HEK293 (cell line): ENCODE results near the gene EMC6.

ENCODE experiments used
- EGR2 ChIP-seq: fragments of 450-650 bp; formaldehyde crosslinking; IDR thresholded peaks from 2 replicates; pipeline ENCODE4 v1.5.1; 2016; ENCODE audit warnings: low read depth, missing biosample characterization, missing genetic modification characterization
- IKZF3 ChIP-seq: fragments of 450-650 bp; IDR thresholded peaks from 2 replicates; pipeline ENCODE4 v1.5.0; 2018; ENCODE audit warnings: missing biosample characterization, mild to moderate bottlenecking, missing genetic modification characterization, moderate library complexity
- KLF1 ChIP-seq: fragments of 450-650 bp; formaldehyde crosslinking; IDR thresholded peaks from 2 replicates; pipeline ENCODE4 v1.5.1; 2016; ENCODE audit warnings: missing biosample characterization, missing genetic modification characterization
- KLF8 ChIP-seq: fragments of 450-650 bp; formaldehyde crosslinking; IDR thresholded peaks from 2 replicates; pipeline ENCODE4 v1.5.1; 2016; ENCODE audit warnings: missing biosample characterization, missing genetic modification characterization
- OVOL3 ChIP-seq: fragments of 450-650 bp; formaldehyde crosslinking; IDR thresholded peaks from 2 replicates; pipeline ENCODE4 v1.5.1; 2016; ENCODE audit warnings: missing biosample characterization, missing genetic modification characterization
- SCRT2 ChIP-seq: fragments of 450-650 bp; formaldehyde crosslinking; IDR thresholded peaks from 2 replicates; pipeline ENCODE4 v1.5.1; 2016; ENCODE audit warnings: missing biosample characterization, missing genetic modification characterization
- SETDB1 ChIP-seq: IDR thresholded peaks from one replicate; pipeline ENCODE4 v1.6.1; 2017; ENCODE audit warnings: mild to moderate bottlenecking, low read length, moderate library complexity, mixed read lengths; ENCODE audit not compliant: insufficient read length
- SP2 ChIP-seq: fragments of 450-650 bp; formaldehyde crosslinking; IDR thresholded peaks from 2 replicates; pipeline ENCODE4 v1.5.1; 2016; ENCODE audit warnings: missing biosample characterization, missing genetic modification characterization
- ZBTB17 ChIP-seq: fragments of 450-650 bp; formaldehyde crosslinking; IDR thresholded peaks from 2 replicates; pipeline ENCODE4 v1.5.1; 2016; ENCODE audit warnings: missing biosample characterization, missing genetic modification characterization
- ZFP3 ChIP-seq: fragments of 450-650 bp; formaldehyde crosslinking; IDR thresholded peaks from 2 replicates; pipeline ENCODE4 v1.5.1; 2016; ENCODE audit warnings: low read depth, missing biosample characterization, missing genetic modification characterization
- ZFP37 ChIP-seq: fragments of 450-650 bp; formaldehyde crosslinking; IDR thresholded peaks from 2 replicates; pipeline ENCODE4 v1.5.1; 2016; ENCODE audit warnings: missing biosample characterization, missing genetic modification characterization
- ZNF138 ChIP-seq: fragments of 450-650 bp; formaldehyde crosslinking; IDR thresholded peaks from 2 replicates; pipeline ENCODE4 v1.5.1; 2016; ENCODE audit warnings: missing biosample characterization, missing genetic modification characterization, borderline replicate concordance
- ZNF280D ChIP-seq: fragments of 450-650 bp; formaldehyde crosslinking; IDR thresholded peaks from 2 replicates; pipeline ENCODE4 v1.5.1; 2016; ENCODE audit warnings: missing biosample characterization, missing genetic modification characterization
- ZNF311 ChIP-seq: fragments of 450-650 bp; formaldehyde crosslinking; IDR thresholded peaks from 2 replicates; pipeline ENCODE4 v1.5.1; 2017; ENCODE audit warnings: missing biosample characterization, missing genetic modification characterization, borderline replicate concordance
- ZNF398 ChIP-seq: fragments of 450-650 bp; formaldehyde crosslinking; IDR thresholded peaks from 2 replicates; pipeline ENCODE4 v1.5.1; 2017; ENCODE audit warnings: missing biosample characterization, missing genetic modification characterization
- ZNF549 ChIP-seq: fragments of 450-650 bp; IDR thresholded peaks from 2 replicates; pipeline ENCODE4 v1.5.1; 2018; ENCODE audit warnings: missing biosample characterization, missing genetic modification characterization, mild to moderate bottlenecking, inconsistent platforms, moderate library complexity
- ZNF585B ChIP-seq: fragments of 450-650 bp; formaldehyde crosslinking; IDR thresholded peaks from 2 replicates; pipeline ENCODE4 v1.5.1; 2016; ENCODE audit warnings: missing biosample characterization, missing genetic modification characterization
- ZNF629 ChIP-seq: fragments of 450-650 bp; formaldehyde crosslinking; IDR thresholded peaks from 2 replicates; pipeline ENCODE4 v1.5.1; 2017; ENCODE audit warnings: missing biosample characterization, missing genetic modification characterization
- ZNF692 ChIP-seq: fragments of 450-650 bp; formaldehyde crosslinking; IDR thresholded peaks from 2 replicates; pipeline ENCODE4 v1.5.1; 2016; ENCODE audit warnings: missing biosample characterization, missing genetic modification characterization
- ZNF701 ChIP-seq: fragments of 450-650 bp; formaldehyde crosslinking; IDR thresholded peaks from 2 replicates; pipeline ENCODE4 v1.5.1; 2016; ENCODE audit warnings: missing biosample characterization, missing genetic modification characterization
- ZNF704 ChIP-seq: fragments of 450-650 bp; formaldehyde crosslinking; IDR thresholded peaks from 2 replicates; pipeline ENCODE4 v1.5.1; 2016; ENCODE audit warnings: missing biosample characterization, missing genetic modification characterization
- ZNF707 ChIP-seq: fragments of 450-650 bp; formaldehyde crosslinking; IDR thresholded peaks from 2 replicates; pipeline ENCODE4 v1.5.1; 2016; ENCODE audit warnings: missing biosample characterization, missing genetic modification characterization
- ZNF768 ChIP-seq: fragments of 450-650 bp; formaldehyde crosslinking; IDR thresholded peaks from 2 replicates; pipeline ENCODE4 v1.5.1; 2018; ENCODE audit warnings: missing biosample characterization, mild to moderate bottlenecking, missing genetic modification characterization
- ZNF792 ChIP-seq: fragments of 450-650 bp; formaldehyde crosslinking; IDR thresholded peaks from 2 replicates; pipeline ENCODE4 v1.5.1; 2016; ENCODE audit warnings: missing biosample characterization, missing genetic modification characterization
- TF ChIP-seq, protein P1 (sequence below): fragments of 450-650 bp; formaldehyde crosslinking; IDR thresholded peaks from 2 replicates; pipeline ENCODE4 v1.5.1; 2016; ENCODE audit warnings: missing biosample characterization, missing genetic modification characterization, borderline replicate concordance
- TF ChIP-seq, protein P2 (sequence below): fragments of 450-650 bp; formaldehyde crosslinking; IDR thresholded peaks from 2 replicates; pipeline ENCODE4 v1.5.1; 2016; ENCODE audit warnings: missing biosample characterization, missing genetic modification characterization

EMC6 gene

DNA sequence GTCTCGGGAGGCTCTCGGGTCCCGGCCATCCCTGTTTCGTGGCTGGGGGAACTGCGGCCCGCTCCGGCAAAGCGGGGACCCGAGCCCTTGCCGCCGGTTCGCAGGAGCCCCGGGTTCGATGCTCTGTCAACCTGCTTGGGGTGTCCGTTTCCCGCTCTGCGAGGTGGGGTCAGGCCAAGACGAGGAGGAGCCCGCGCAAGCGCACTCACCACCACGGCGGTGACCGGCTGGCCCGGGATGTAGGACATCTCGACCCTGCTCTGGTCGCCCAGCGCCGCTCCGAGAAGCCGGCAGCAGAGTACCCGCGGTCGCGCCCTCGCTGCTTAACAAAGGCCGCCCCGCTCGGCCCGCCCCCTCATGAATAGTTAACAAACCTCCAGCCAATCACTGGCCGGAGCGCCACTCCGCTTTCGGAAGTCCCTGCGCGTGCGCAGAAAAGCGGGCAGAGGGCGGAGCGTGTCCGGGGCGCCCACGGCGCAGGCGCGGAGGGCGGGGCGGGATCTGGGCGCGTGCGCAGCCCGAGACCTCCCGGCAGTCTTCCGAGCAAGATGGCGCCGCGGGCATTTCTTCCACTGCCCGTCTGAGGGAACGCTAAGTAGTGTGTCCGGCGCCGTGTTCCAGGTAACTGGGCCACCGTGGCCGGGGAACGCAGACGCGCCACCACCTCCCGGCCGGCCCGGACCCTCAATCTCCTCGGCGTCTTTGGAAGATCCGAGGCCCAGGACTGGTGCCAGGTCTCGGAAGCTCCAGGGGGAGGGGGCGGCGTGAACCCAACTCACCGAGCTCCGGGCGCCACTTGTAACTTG, at the start of gene EMC6, which contains the start of gene TAX1BP3 (continued):
- TF ChIP-seq ZNF629: peak; percentile 18; the same call in 1 of the 2 replicates
- TF ChIP-seq ZNF585B (tag by site-specific recombination): no peak
- no peak for TF ChIP-seq ZNF311
- TF ChIP-seq KLF8 (tag by site-specific recombination): peak; percentile 32; the same call in 1 of the 2 replicates
- TF ChIP-seq SETDB1: no peak
- TF ChIP-seq SCRT2 (tag by site-specific recombination): no peak
- TF ChIP-seq SP2 (tag by site-specific recombination): peak; percentile 77
- TF ChIP-seq ZFP3 (tag by site-specific recombination): no peak
- TF ChIP-seq IKZF3 (tag by site-specific recombination): no peak
- no peak for TF ChIP-seq ZNF768
- no peak for TF ChIP-seq ZNF701 (tag by site-specific recombination)
- no peak for TF ChIP-seq ZNF138 (tag by site-specific recombination)
- no peak for TF ChIP-seq ZNF707 (tag by site-specific recombination)
- no peak; the same call in 1 of the 2 replicates for TF ChIP-seq KLF1 (tag by site-specific recombination)
- TF ChIP-seq OVOL3 (tag by site-specific recombination): no peak
- TF ChIP-seq ZFP37 (tag by site-specific recombination): peak; percentile 15; the same call in 1 of the 2 replicates
- no peak for TF ChIP-seq ZNF549 (tag by site-specific recombination)
- TF ChIP-seq, protein P1, sequence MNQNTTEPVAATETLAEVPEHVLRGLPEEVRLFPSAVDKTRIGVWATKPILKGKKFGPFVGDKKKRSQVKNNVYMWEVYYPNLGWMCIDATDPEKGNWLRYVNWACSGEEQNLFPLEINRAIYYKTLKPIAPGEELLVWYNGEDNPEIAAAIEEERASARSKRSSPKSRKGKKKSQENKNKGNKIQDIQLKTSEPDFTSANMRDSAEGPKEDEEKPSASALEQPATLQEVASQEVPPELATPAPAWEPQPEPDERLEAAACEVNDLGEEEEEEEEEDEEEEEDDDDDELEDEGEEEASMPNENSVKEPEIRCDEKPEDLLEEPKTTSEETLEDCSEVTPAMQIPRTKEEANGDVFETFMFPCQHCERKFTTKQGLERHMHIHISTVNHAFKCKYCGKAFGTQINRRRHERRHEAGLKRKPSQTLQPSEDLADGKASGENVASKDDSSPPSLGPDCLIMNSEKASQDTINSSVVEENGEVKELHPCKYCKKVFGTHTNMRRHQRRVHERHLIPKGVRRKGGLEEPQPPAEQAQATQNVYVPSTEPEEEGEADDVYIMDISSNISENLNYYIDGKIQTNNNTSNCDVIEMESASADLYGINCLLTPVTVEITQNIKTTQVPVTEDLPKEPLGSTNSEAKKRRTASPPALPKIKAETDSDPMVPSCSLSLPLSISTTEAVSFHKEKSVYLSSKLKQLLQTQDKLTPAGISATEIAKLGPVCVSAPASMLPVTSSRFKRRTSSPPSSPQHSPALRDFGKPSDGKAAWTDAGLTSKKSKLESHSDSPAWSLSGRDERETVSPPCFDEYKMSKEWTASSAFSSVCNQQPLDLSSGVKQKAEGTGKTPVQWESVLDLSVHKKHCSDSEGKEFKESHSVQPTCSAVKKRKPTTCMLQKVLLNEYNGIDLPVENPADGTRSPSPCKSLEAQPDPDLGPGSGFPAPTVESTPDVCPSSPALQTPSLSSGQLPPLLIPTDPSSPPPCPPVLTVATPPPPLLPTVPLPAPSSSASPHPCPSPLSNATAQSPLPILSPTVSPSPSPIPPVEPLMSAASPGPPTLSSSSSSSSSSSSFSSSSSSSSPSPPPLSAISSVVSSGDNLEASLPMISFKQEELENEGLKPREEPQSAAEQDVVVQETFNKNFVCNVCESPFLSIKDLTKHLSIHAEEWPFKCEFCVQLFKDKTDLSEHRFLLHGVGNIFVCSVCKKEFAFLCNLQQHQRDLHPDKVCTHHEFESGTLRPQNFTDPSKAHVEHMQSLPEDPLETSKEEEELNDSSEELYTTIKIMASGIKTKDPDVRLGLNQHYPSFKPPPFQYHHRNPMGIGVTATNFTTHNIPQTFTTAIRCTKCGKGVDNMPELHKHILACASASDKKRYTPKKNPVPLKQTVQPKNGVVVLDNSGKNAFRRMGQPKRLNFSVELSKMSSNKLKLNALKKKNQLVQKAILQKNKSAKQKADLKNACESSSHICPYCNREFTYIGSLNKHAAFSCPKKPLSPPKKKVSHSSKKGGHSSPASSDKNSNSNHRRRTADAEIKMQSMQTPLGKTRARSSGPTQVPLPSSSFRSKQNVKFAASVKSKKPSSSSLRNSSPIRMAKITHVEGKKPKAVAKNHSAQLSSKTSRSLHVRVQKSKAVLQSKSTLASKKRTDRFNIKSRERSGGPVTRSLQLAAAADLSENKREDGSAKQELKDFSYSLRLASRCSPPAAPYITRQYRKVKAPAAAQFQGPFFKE (tag by site-specific recombination): no peak
- no peak for TF ChIP-seq ZNF792 (tag by site-specific recombination)
- peak; percentile 84 for TF ChIP-seq ZBTB17 (tag by site-specific recombination)
- TF ChIP-seq EGR2: no peak
- TF ChIP-seq ZNF704 (tag by site-specific recombination): no peak
- no peak for TF ChIP-seq ZNF280D (tag by site-specific recombination)
- TF ChIP-seq, protein P2, sequence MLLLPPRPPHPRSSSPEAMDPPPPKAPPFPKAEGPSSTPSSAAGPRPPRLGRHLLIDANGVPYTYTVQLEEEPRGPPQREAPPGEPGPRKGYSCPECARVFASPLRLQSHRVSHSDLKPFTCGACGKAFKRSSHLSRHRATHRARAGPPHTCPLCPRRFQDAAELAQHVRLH (tag by site-specific recombination): 0 out of 2 replicates have a peak, but pooled peaks have one; percentile 9
- TF ChIP-seq ZNF692: peak; percentile 54
- TF ChIP-seq ZNF398 (tag by site-specific recombination): no peak
